Activated naive CD8-positive, alpha-beta T cell treated with anti-CD3 and anti-CD28 coated beads for 36 hours (primary cell): Measurements from ENCODE around the gene MSI2. TPM values are rescaled to one million over a fixed set of nuclear protein-coding genes. Genes with fewer than 3 reads are reported as not detected.

ENCODE experiments used
- DNase-seq: peaks from one replicate; pipeline ENCODE4 v3.0.0; 2021
- H3K27ac Mint-ChIP-seq: one replicate; pipeline ENCODE4 v1.8.0; 2022; ENCODE audit warnings: mild to moderate bottlenecking, moderate library complexity, mixed read lengths
- H3K27me3 Mint-ChIP-seq: one replicate; pipeline ENCODE4 v1.8.0; 2022; ENCODE audit warnings: mild to moderate bottlenecking, mixed read lengths
- H3K36me3 Mint-ChIP-seq: one replicate; pipeline ENCODE4 v1.8.0; 2021; ENCODE audit warnings: mild to moderate bottlenecking, mixed read lengths
- H3K4me1 Mint-ChIP-seq: one replicate; pipeline ENCODE4 v1.8.0; 2021; ENCODE audit warnings: mixed read lengths
- H3K4me3 Mint-ChIP-seq: one replicate; pipeline ENCODE4 v1.8.0; 2022; ENCODE audit warnings: mild to moderate bottlenecking, moderate library complexity, mixed read lengths
- H3K9me3 Mint-ChIP-seq: one replicate; pipeline ENCODE4 v1.8.0; 2022; ENCODE audit warnings: mixed read lengths
- total RNA-seq, 2 experiments: library from RNA; stranded (reverse); gene quantifications; one replicate each; pipeline ENCODE4 v1.2.3, GENCODE V29; 2021

Gene MSI2
- total RNA-seq, 2 experiments from 2014 or later: 48.0 to 49.4 TPM

GRCh38 chr17:57340160-57340981, 84.0 kb downstream of the MSI2 start:
- H3K27me3 Mint-ChIP-seq: no peaks in the 10 kb centered on the region
- H3K27ac Mint-ChIP-seq: no peak overlapping the region
- no peak overlapping the region for H3K4me3 Mint-ChIP-seq
- peaks cover 14% of the 10 kb centered on the region for H3K36me3 Mint-ChIP-seq
- DNase-seq: no peak
- no peaks in the 10 kb centered on the region for H3K9me3 Mint-ChIP-seq
- H3K4me1 Mint-ChIP-seq: peaks cover 34% of the 10 kb centered on the region

GRCh38 chr17:57341611-57342540, 85.6 kb downstream of the MSI2 start:
- H3K9me3 Mint-ChIP-seq: no peaks in the 10 kb centered on the region
- DNase-seq: no peak
- no peaks in the 10 kb centered on the region for H3K27me3 Mint-ChIP-seq
- H3K4me1 Mint-ChIP-seq: peaks cover 29% of the 10 kb centered on the region
- H3K36me3 Mint-ChIP-seq: peaks cover 11% of the 10 kb centered on the region
- H3K4me3 Mint-ChIP-seq: no peak overlapping the region
- no peak overlapping the region for H3K27ac Mint-ChIP-seq

- H3K36me3 Mint-ChIP-seq: peaks cover 16% of the 10 kb centered on the region
- no peak for DNase-seq
Measured at GRCh38 chr17:57342963-57343589, 86.8 kb downstream of the MSI2 start.

GRCh38 chr17:57343717-57344116, 87.4 kb downstream of the MSI2 start:
- Mint-ChIP-seq H3K36me3 (peaks cover 20% of the 10 kb centered on the region), H3K27me3 (no peaks in the 10 kb centered on the region), H3K4me1 (peaks cover 21% of the 10 kb centered on the region), H3K4me3 (no peak overlapping the region), H3K9me3 (no peaks in the 10 kb centered on the region), H3K27ac (no peak overlapping the region)
- no peak for DNase-seq

More at GRCh38 chr17:57342963-57343589, 86.8 kb downstream of the MSI2 start:
- Mint-ChIP-seq H3K27me3 (no peaks in the 10 kb centered on the region), H3K27ac (no peak overlapping the region), H3K4me1 (peaks cover 26% of the 10 kb centered on the region), H3K4me3 (no peak overlapping the region), H3K9me3 (no peaks in the 10 kb centered on the region)

- no peak for DNase-seq
- Mint-ChIP-seq H3K4me1 (peaks cover 20% of the 10 kb centered on the region), H3K9me3 (no peaks in the 10 kb centered on the region), H3K4me3 (no peak overlapping the region), H3K36me3 (peaks cover 23% of the 10 kb centered on the region), H3K27me3 (no peaks in the 10 kb centered on the region), H3K27ac (no peak overlapping the region)
Measured at GRCh38 chr17:57344261-57344660, 87.9 kb downstream of the MSI2 start.

- no peak overlapping the region for H3K4me3 Mint-ChIP-seq
- H3K27me3 Mint-ChIP-seq: no peaks in the 10 kb centered on the region
- no peak overlapping the region for H3K27ac Mint-ChIP-seq
- H3K36me3 Mint-ChIP-seq: peaks cover 32% of the 10 kb centered on the region
- DNase-seq: no peak
- H3K9me3 Mint-ChIP-seq: no peaks in the 10 kb centered on the region
- peaks cover 18% of the 10 kb centered on the region for H3K4me1 Mint-ChIP-seq
Measured at GRCh38 chr17:57349541-57350247, 93.4 kb downstream of the MSI2 start.

- peaks cover 22% of the 10 kb centered on the region for H3K4me1 Mint-ChIP-seq
- H3K36me3 Mint-ChIP-seq: peaks cover 32% of the 10 kb centered on the region
- H3K4me3 Mint-ChIP-seq: no peak overlapping the region
- no peak for DNase-seq
- H3K27me3 Mint-ChIP-seq: no peaks in the 10 kb centered on the region
- H3K27ac Mint-ChIP-seq: no peak overlapping the region
- no peaks in the 10 kb centered on the region for H3K9me3 Mint-ChIP-seq
Measured at GRCh38 chr17:57350266-57350665, 93.9 kb downstream of the MSI2 start.

- H3K9me3 Mint-ChIP-seq: no peaks in the 10 kb centered on the region
- H3K4me3 Mint-ChIP-seq: no peak overlapping the region
- H3K27me3 Mint-ChIP-seq: no peaks in the 10 kb centered on the region
- peaks cover 28% of the 10 kb centered on the region for H3K36me3 Mint-ChIP-seq
- H3K27ac Mint-ChIP-seq: no peak overlapping the region
- H3K4me1 Mint-ChIP-seq: peaks cover 45% of the 10 kb centered on the region
- DNase-seq: no peak
Measured at GRCh38 chr17:57352665-57353175, 96.4 kb downstream of the MSI2 start.

- no peak overlapping the region for H3K4me3 Mint-ChIP-seq
- no peak for DNase-seq
- no peaks in the 10 kb centered on the region for H3K27me3 Mint-ChIP-seq
- no peaks in the 10 kb centered on the region for H3K9me3 Mint-ChIP-seq
- H3K4me1 Mint-ChIP-seq: peaks cover 53% of the 10 kb centered on the region
- H3K27ac Mint-ChIP-seq: no peak overlapping the region
- H3K36me3 Mint-ChIP-seq: peaks cover 14% of the 10 kb centered on the region
Measured at GRCh38 chr17:57354673-57355072, 98.3 kb downstream of the MSI2 start.

GRCh38 chr17:57355090-57355859, 99.0 kb downstream of the MSI2 start:
- H3K4me3 Mint-ChIP-seq: no peak overlapping the region
- peaks cover 14% of the 10 kb centered on the region for H3K36me3 Mint-ChIP-seq
- no peak for DNase-seq
- H3K27me3 Mint-ChIP-seq: no peaks in the 10 kb centered on the region
- no peaks in the 10 kb centered on the region for H3K9me3 Mint-ChIP-seq
- peaks cover 53% of the 10 kb centered on the region for H3K4me1 Mint-ChIP-seq
- peak overlapping the region; percentile 21 for H3K27ac Mint-ChIP-seq

- peaks cover 53% of the 10 kb centered on the region for H3K4me1 Mint-ChIP-seq
Measured at GRCh38 chr17:57356153-57356718, 99.9 kb downstream of the MSI2 start.

GRCh38 chr17:57356719-57357391, 100.5 kb downstream of the MSI2 start:
- Mint-ChIP-seq H3K9me3 (no peaks in the 10 kb centered on the region), H3K27me3 (no peaks in the 10 kb centered on the region), H3K4me3 (no peak overlapping the region), H3K27ac (no peak overlapping the region), H3K4me1 (peaks cover 53% of the 10 kb centered on the region), H3K36me3 (peaks cover 4% of the 10 kb centered on the region)
- DNase-seq: no peak

More at GRCh38 chr17:57356153-57356718, 99.9 kb downstream of the MSI2 start:
- Mint-ChIP-seq H3K27me3 (no peaks in the 10 kb centered on the region), H3K4me3 (no peak overlapping the region), H3K36me3 (peaks cover 6% of the 10 kb centered on the region), H3K27ac (no peak overlapping the region), H3K9me3 (no peaks in the 10 kb centered on the region)
- DNase-seq: no peak

GRCh38 chr17:57357392-57357784, 101.1 kb downstream of the MSI2 start:
- no peaks in the 10 kb centered on the region for H3K27me3 Mint-ChIP-seq
- no peak for DNase-seq
- peak overlapping the region; percentile 14 for H3K27ac Mint-ChIP-seq
- peak overlapping the region; percentile 0 for H3K4me3 Mint-ChIP-seq
- H3K4me1 Mint-ChIP-seq: peaks cover 53% of the 10 kb centered on the region
- no peaks in the 10 kb centered on the region for H3K9me3 Mint-ChIP-seq
- peaks cover 6% of the 10 kb centered on the region for H3K36me3 Mint-ChIP-seq
